Peyer's patch (tissue), 4 donors: ENCODE data around the gene RDH13. TPM values are rescaled to one million over a fixed set of nuclear protein-coding genes. Genes with fewer than 3 reads are reported as not detected.
"Not testable (repeated sequence)": the region's sequence is repeated elsewhere in the genome, so short reads cannot be mapped to it uniquely, and the experiment has no call there.

Experiments used
- DNase-seq, 3 donors: peaks; one replicate each; pipeline ENCODE4 v3.0.0-alpha.2; 2017 to 2019
- H3K27ac ChIP-seq, 4 donors: fragments of 200-600 bp; sonication (generic); one replicate each; pipeline ENCODE4 v1.5.1; 2016 to 2019
- H3K27me3 ChIP-seq, 2 donors: fragments of 200-600 bp; sonication (generic); one replicate each; pipeline ENCODE4 v1.5.1; 2019
- H3K36me3 ChIP-seq, 3 donors: fragments of 200-600 bp; sonication (generic); one replicate each; pipeline ENCODE4 v1.5.1; 2016 to 2019
- H3K4me1 ChIP-seq, 4 donors: fragments of 200-600 bp; sonication (generic); one replicate each; pipeline ENCODE4 v1.5.1; 2016 to 2019
- H3K4me3 ChIP-seq, 4 donors: fragments of 200-600 bp; sonication (generic); 1 replicate in 3 of 4; 2 replicates in 1 of 4; pipeline ENCODE4 v1.5.1; 2016 to 2019; ENCODE audit warnings: mild to moderate bottlenecking in 1 of 4
- H3K9me3 ChIP-seq, 4 donors: fragments of 200-600 bp; sonication (generic); one replicate each; pipeline ENCODE4 v1.5.1; 2016 to 2019; ENCODE audit warnings: mild to moderate bottlenecking in 1 of 4
- CTCF ChIP-seq, 6 experiments: fragments of 450-650 bp in 4 of 6; fragments of 200-600 bp in 2 of 6; sonication (generic) in 1 of 6; IDR thresholded peaks; one replicate each; pipeline ENCODE4 v1.5.1; 2017 to 2019; ENCODE audit warnings: antibody characterized with exemption in 6 of 6, mild to moderate bottlenecking in 3 of 6, moderate library complexity in 1 of 6
- POLR2A ChIP-seq, 2 donors: fragments of 450-650 bp; IDR thresholded peaks; one replicate each; pipeline ENCODE4 v1.5.1; 2017; ENCODE audit warnings: antibody characterized with exemption in 2 of 2, mild to moderate bottlenecking in 2 of 2, moderate library complexity in 2 of 2
- total RNA-seq, 4 donors: library from RNA; depleted of rRNA; stranded (reverse); fragments of >200 nt; gene quantifications; one replicate each; pipeline ENCODE4 v1.1.0, GENCODE V29; 2016

Gene RDH13
- total RNA-seq, 4 donors from 2014 or later = 21.5 to 84.2 (median 49.0) TPM

- Histone ChIP-seq H3K27ac (no peak overlapping the region), H3K27me3 (no peaks in the 10 kb centered on the region), H3K4me3 (no peak overlapping the region), H3K4me1 (no peaks in the 10 kb centered on the region), H3K36me3 (no peaks in the 10 kb centered on the region), H3K9me3 (no peaks in the 10 kb centered on the region)
- no peak for TF ChIP-seq CTCF (IDR thresholded peaks at IDR 0.05)
- TF ChIP-seq POLR2A (IDR thresholded peaks at IDR 0.05) = no peak
- no peak for DNase-seq
Observed at GRCh38 chr19:55024111-55024510, 38.8 kb downstream of the RDH13 start.

GRCh38 chr19:55020351-55020750 is 42.6 kb downstream of the RDH13 start:
- H3K9me3 ChIP-seq, H3K27ac ChIP-seq, H3K4me1 ChIP-seq, H3K4me3 ChIP-seq, H3K27me3 ChIP-seq, H3K36me3 ChIP-seq, DNase-seq: not testable (repeated sequence)

GRCh38 chr19:55018633-55019032 is 44.3 kb downstream of the RDH13 start:
- Histone ChIP-seq H3K27ac (no peak overlapping the region), H3K9me3 (no peaks in the 10 kb centered on the region), H3K27me3 (no peaks in the 10 kb centered on the region), H3K36me3 (no peaks in the 10 kb centered on the region), H3K4me1 (no peaks in the 10 kb centered on the region), H3K4me3 (no peak overlapping the region)
- DNase-seq = no peak
- TF ChIP-seq CTCF (IDR thresholded peaks at IDR 0.05) (no peak), POLR2A (IDR thresholded peaks at IDR 0.05) (no peak)

GRCh38 chr19:55018216-55018615 is 44.7 kb downstream of the RDH13 start:
- no peaks in the 10 kb centered on the region for H3K9me3 ChIP-seq
- TF ChIP-seq CTCF (IDR thresholded peaks at IDR 0.05) (no peak), POLR2A (IDR thresholded peaks at IDR 0.05) (no peak)
- no peak overlapping the region for H3K27ac ChIP-seq
- H3K36me3 ChIP-seq = no peaks in the 10 kb centered on the region
- no peak overlapping the region for H3K4me3 ChIP-seq
- H3K4me1 ChIP-seq = no peaks in the 10 kb centered on the region
- H3K27me3 ChIP-seq = no peaks in the 10 kb centered on the region
- DNase-seq = no peak

- H3K36me3 ChIP-seq = no peaks in the 10 kb centered on the region
- H3K27ac ChIP-seq = no peak overlapping the region
- no peaks in the 10 kb centered on the region for H3K4me1 ChIP-seq
- no peak for TF ChIP-seq CTCF (IDR thresholded peaks at IDR 0.05)
- TF ChIP-seq POLR2A (IDR thresholded peaks at IDR 0.05) = no peak
- DNase-seq = no peak
- H3K4me3 ChIP-seq = no peak overlapping the region
- H3K9me3 ChIP-seq = no peaks in the 10 kb centered on the region
- H3K27me3 ChIP-seq = no peaks in the 10 kb centered on the region
Observed at GRCh38 chr19:55016017-55016416, 46.9 kb downstream of the RDH13 start.

- no peaks in the 10 kb centered on the region for H3K27me3 ChIP-seq
- DNase-seq = no peak
- no peaks in the 10 kb centered on the region for H3K36me3 ChIP-seq
- no peak for TF ChIP-seq POLR2A (IDR thresholded peaks at IDR 0.05)
- no peak for TF ChIP-seq CTCF (IDR thresholded peaks at IDR 0.05)
- no peaks in the 10 kb centered on the region for H3K9me3 ChIP-seq
- H3K27ac ChIP-seq = no peak overlapping the region
- H3K4me1 ChIP-seq = no peaks in the 10 kb centered on the region
- peak overlapping the region in 1 of 4 donors; percentile 6 for H3K4me3 ChIP-seq
Observed at GRCh38 chr19:55015126-55015525, 47.8 kb downstream of the RDH13 start.
